ENCODE measurements around the gene GCLM. TPM values are rescaled to one million over a fixed set of nuclear protein-coding genes. Genes with fewer than 3 reads are reported as not detected.

The GCLM gene
- total RNA-seq, 2 experiments from 2014 or later: 40.1 to 42.1 TPM

GRCh38 chr1:93840956-93841482 is 68.2 kb downstream of the GCLM start:
- no peaks in the 10 kb centered on the region for H3K36me3 Mint-ChIP-seq (ENCODE audit: low read depth)
- CTCF ChIA-PET: interaction anchor here (2.4 to 2.7 kb wide), 2 partner anchors 28 to 211 kb away, joined by 12 read pairs; no protein-coding TSS in a partner anchor
- peaks cover 17% of the 10 kb centered on the region for H3K4me1 Mint-ChIP-seq
- H3K27ac Mint-ChIP-seq: no peak overlapping the region
- no peaks in the 10 kb centered on the region for H3K9me3 Mint-ChIP-seq
- no peak for DNase-seq
- H3K4me3 Mint-ChIP-seq: no peak overlapping the region
- POLR2A ChIA-PET: no interaction called here
- peaks cover 3% of the 10 kb centered on the region for H3K27me3 Mint-ChIP-seq

DNA sequence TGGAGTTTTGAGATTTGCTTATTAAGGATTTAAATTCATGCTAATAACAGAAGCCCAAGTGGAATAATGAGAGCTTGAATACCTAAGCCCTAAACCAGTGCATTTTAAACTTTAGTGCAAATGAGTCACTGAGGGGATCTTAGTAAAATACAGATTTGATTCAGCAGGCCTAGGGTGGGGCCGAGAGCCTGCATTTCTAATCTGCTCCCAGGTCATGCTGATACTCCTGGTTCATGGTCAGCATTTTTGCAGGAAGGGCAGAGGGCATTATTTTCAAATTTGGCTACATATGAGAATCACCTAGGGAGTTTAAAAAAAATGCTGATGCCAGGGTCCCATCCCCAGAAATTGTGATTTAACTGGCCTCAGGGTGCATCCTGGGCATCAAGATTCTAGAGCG is 69.5 kb downstream of the GCLM start:
- ChIA-PET CTCF (interaction anchor here (1.3 to 2.7 kb wide), 3 partner anchors 26 to 210 kb away, joined by 3 to 12 read pairs (median 12); no protein-coding TSS in a partner anchor), POLR2A (no interaction called here)
- Mint-ChIP-seq H3K27ac (no peak overlapping the region), H3K36me3 (ENCODE audit: low read depth) (no peaks in the 10 kb centered on the region), H3K9me3 (peaks cover 2% of the 10 kb centered on the region), H3K4me3 (no peak overlapping the region), H3K27me3 (peaks cover 7% of the 10 kb centered on the region), H3K4me1 (peaks cover 7% of the 10 kb centered on the region)
- no peak for DNase-seq

DNA sequence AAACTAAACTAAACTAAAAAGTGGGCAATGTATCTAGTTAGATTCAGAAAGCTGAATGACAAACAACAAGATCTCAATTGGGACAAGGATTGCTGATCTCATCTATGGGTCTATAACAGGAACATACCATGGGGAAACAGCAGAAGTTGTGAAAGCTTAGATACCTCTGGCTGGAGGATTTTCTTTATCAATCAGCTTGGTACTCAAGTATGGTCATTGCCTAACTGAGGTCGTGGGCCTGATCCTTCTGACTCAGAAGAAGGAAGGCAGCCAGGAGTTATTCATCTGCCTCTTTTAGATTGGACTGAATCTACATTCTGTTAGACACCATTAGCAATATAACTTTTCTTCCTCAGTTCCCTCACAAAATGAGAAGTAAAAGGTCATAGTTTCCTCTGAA is 69.9 kb downstream of the GCLM start:
- no peak overlapping the region for H3K27ac Mint-ChIP-seq
- DNase-seq: no peak
- no peak overlapping the region for H3K4me3 Mint-ChIP-seq
- peaks cover 1% of the 10 kb centered on the region for H3K36me3 Mint-ChIP-seq (ENCODE audit: low read depth)
- ChIA-PET POLR2A (no interaction called here), CTCF (interaction anchor here (1.3 to 2.7 kb wide), 3 partner anchors 26 to 209 kb away, joined by 3 to 12 read pairs (median 12); no protein-coding TSS in a partner anchor)
- H3K4me1 Mint-ChIP-seq: peaks cover 2% of the 10 kb centered on the region
- H3K9me3 Mint-ChIP-seq: peaks cover 4% of the 10 kb centered on the region
- H3K27me3 Mint-ChIP-seq: peaks cover 8% of the 10 kb centered on the region

GRCh38 chr1:93837961-93838360 is 71.3 kb downstream of the GCLM start:
- H3K27me3 Mint-ChIP-seq: peaks cover 8% of the 10 kb centered on the region
- ChIA-PET POLR2A (no interaction called here), CTCF (no interaction called here)
- peaks cover 4% of the 10 kb centered on the region for H3K36me3 Mint-ChIP-seq (ENCODE audit: low read depth)
- DNase-seq: no peak
- no peak overlapping the region for H3K27ac Mint-ChIP-seq
- no peaks in the 10 kb centered on the region for H3K4me1 Mint-ChIP-seq
- H3K9me3 Mint-ChIP-seq: peaks cover 5% of the 10 kb centered on the region
- no peak overlapping the region for H3K4me3 Mint-ChIP-seq

Other genes with a start within 250 kb of the GCLM start
- 1 to 10 TPM; 3.1 to 3.9 TPM for gene BCAR3, start 227.6 kb downstream of the GCLM start, total RNA-seq
- 10 to 100 TPM; 65.2 to 66.6 TPM for gene DNTTIP2, start 30.2 kb downstream of the GCLM start, total RNA-seq
- not detected for gene ABCA4, start 211.7 kb upstream of the GCLM start, total RNA-seq